Measurements from ENCODE around the gene DCDC2C. TPM values are rescaled to one million over a fixed set of nuclear protein-coding genes. Genes with fewer than 3 reads are reported as not detected.

DCDC2C gene
- total and polyA plus RNA-seq, 2 experiments from 2014 or later = 0.45 TPM; not detected in 1

GRCh38 chr2:3770724-3771415 lies 67.5 kb downstream of the DCDC2C start:
- Histone ChIP-seq H3K36me3 (ENCODE audit: insufficient read depth) (no peaks in the 10 kb centered on the region), H4K20me1 (replicated peaks; ENCODE audit: insufficient read depth) (no peaks in the 10 kb centered on the region), H2AFZ (no peak overlapping the region), H3K4me2 (no peak overlapping the region), H3K79me2 (replicated peaks; ENCODE audit: insufficient read depth) (no peaks in the 10 kb centered on the region), H3K4me1 (ENCODE audit: insufficient read depth) (no peaks in the 10 kb centered on the region), H3K27ac (ENCODE audit: low read depth) (no peak overlapping the region), H3F3A (replicated peaks; ENCODE audit: low read depth) (no peaks in the 10 kb centered on the region), H3K27me3 (ENCODE audit: insufficient read depth) (no peaks in the 10 kb centered on the region), H3K4me3 (no peak overlapping the region), H3K9me2 (ENCODE audit: insufficient read depth) (no peaks in the 10 kb centered on the region)
- H3K9me3 Mint-ChIP-seq = peaks cover 75% of the 10 kb centered on the region
- H3K4me3 Mint-ChIP-seq = no peak overlapping the region
- TF ChIP-seq CREB1 (CRISPR knock-in tag; IDR thresholded peaks at IDR 0.05; ENCODE audit: low read depth) (no peak), JUNB (IDR thresholded peaks at IDR 0.05; ENCODE audit: unreplicated experiment) (no peak), STAT1 (IDR thresholded peaks at IDR 0.05; ENCODE audit: unreplicated experiment) (no peak), CTCF (conservative IDR thresholded peaks at IDR 0.05; ENCODE audit: low read depth in 2 of 2) (no peak)
- H3K36me3 Mint-ChIP-seq (ENCODE audit: low read depth) = 0 out of 3 replicates have a peak, but pooled peaks cover 7% of the 10 kb centered on the region
- no peak overlapping the region for H3K27ac Mint-ChIP-seq
- H3K27me3 Mint-ChIP-seq (ENCODE audit: insufficient read depth, low read depth, poor library complexity) = peaks cover 10% of the 10 kb centered on the region
- H3K4me1 Mint-ChIP-seq = no peaks in the 10 kb centered on the region
- ATAC-seq (no peak), DNase-seq (ENCODE audit: low spot score) (no peak)

- no peaks in the 10 kb centered on the region for H3K36me3 ChIP-seq (ENCODE audit: insufficient read depth)
- no peaks in the 10 kb centered on the region for H3K4me1 ChIP-seq (ENCODE audit: insufficient read depth)
- TF ChIP-seq ZNF331 (CRISPR knock-in tag; IDR thresholded peaks at IDR 0.05; ENCODE audit: low read depth) = no peak
- TF ChIP-seq ZNF114 (CRISPR knock-in tag; IDR thresholded peaks at IDR 0.05) = no peak
- TF ChIP-seq EZH2 (IDR thresholded peaks at IDR 0.05; ENCODE audit: low read depth, unreplicated experiment) = no peak
- TF ChIP-seq POLR2AphosphoS5 (IDR thresholded peaks at IDR 0.05; ENCODE audit: low read depth) = no peak
- no peak for TF ChIP-seq ETS1 (IDR thresholded peaks at IDR 0.05)
- no peak for TF ChIP-seq EZH2phosphoT487 (IDR thresholded peaks at IDR 0.05; ENCODE audit: unreplicated experiment)
- no peak for TF ChIP-seq CREB1 (CRISPR knock-in tag; IDR thresholded peaks at IDR 0.05; ENCODE audit: low read depth)
- Mint-ChIP-seq H3K36me3 (ENCODE audit: low read depth) (peaks cover 7% of the 10 kb centered on the region; the same call in 1 of the 3 replicates), H3K4me3 (no peak overlapping the region), H3K27me3 (ENCODE audit: insufficient read depth, low read depth, poor library complexity) (peaks cover 9% of the 10 kb centered on the region), H3K9me3 (peaks cover 75% of the 10 kb centered on the region), H3K4me1 (no peaks in the 10 kb centered on the region; the same call in 2 of the 3 replicates), H3K27ac (no peak overlapping the region)
- H3K27ac ChIP-seq (ENCODE audit: low read depth) = no peak overlapping the region
- no peak overlapping the region for H3K4me2 ChIP-seq
- ATAC-seq (no peak), DNase-seq (ENCODE audit: low spot score) (no peak)
- no peaks in the 10 kb centered on the region for H4K20me1 ChIP-seq (replicated peaks; ENCODE audit: insufficient read depth)
- no peaks in the 10 kb centered on the region for H3K79me2 ChIP-seq (replicated peaks; ENCODE audit: insufficient read depth)
- no peaks in the 10 kb centered on the region for H3F3A ChIP-seq (replicated peaks; ENCODE audit: low read depth)
- H2AFZ ChIP-seq = no peak overlapping the region
- no peaks in the 10 kb centered on the region for H3K27me3 ChIP-seq (ENCODE audit: insufficient read depth)
- no peak overlapping the region for H3K4me3 ChIP-seq
- no peaks in the 10 kb centered on the region for H3K9me2 ChIP-seq (ENCODE audit: insufficient read depth)
Observed at GRCh38 chr2:3771576-3771975, 68.2 kb downstream of the DCDC2C start.

All from GM23338 (cell line).